Stimulated activated CD4-positive, alpha-beta T cell treated with anti-CD3 and anti-CD28 coated beads, Interleukin-15, amount 100 ng/mL, for 24 hours (primary cell): ENCODE results near the gene GABRB1.

Source experiments
- DNase-seq: peaks from one replicate; pipeline ENCODE4 v3.0.0-alpha.2; 2020

The GABRB1 gene

GRCh38 chr4:47031011-47031678, at the start of gene GABRB1:
Gene GABRB1, plus strand, starts transcription at chr4:47031567.
- DNase-seq = peak; percentile 25

- DNase-seq = no peak
Measured at GRCh38 chr4:46984781-46985180, 46.6 kb upstream of the GABRB1 start.

- no peak for DNase-seq
Measured at GRCh38 chr4:46986922-46987638, 44.3 kb upstream of the GABRB1 start.

GRCh38 chr4:46992338-46992737, 39.0 kb upstream of the GABRB1 start:
- DNase-seq = no peak

- DNase-seq = peak; percentile 12
Measured at GRCh38 chr4:46993075-46994006, 38.0 kb upstream of the GABRB1 start, which contains the start of gene GABRA4. Gene GABRA4, minus strand, starts transcription at chr4:46993581. Its CDS starts 157 bp downstream, at chr4:46993424.

GRCh38 chr4:46994007-46994405, 37.4 kb upstream of the GABRB1 start:
- no peak for DNase-seq

- DNase-seq = no peak
Measured at GRCh38 chr4:46999566-46999965, 31.8 kb upstream of the GABRB1 start.

GRCh38 chr4:47000406-47000805, 31.0 kb upstream of the GABRB1 start:
- DNase-seq = no peak

GRCh38 chr4:47002580-47002979, 28.8 kb upstream of the GABRB1 start:
- DNase-seq = no peak

GRCh38 chr4:47010347-47010911, 20.9 kb upstream of the GABRB1 start:
- DNase-seq = no peak

GRCh38 chr4:47010912-47011446, 20.4 kb upstream of the GABRB1 start:
- no peak for DNase-seq

- DNase-seq = no peak
Measured at GRCh38 chr4:47012676-47013075, 18.7 kb upstream of the GABRB1 start.

GRCh38 chr4:47013373-47013772, 18.0 kb upstream of the GABRB1 start:
- no peak for DNase-seq

- DNase-seq = no peak
Measured at GRCh38 chr4:47017081-47017480, 14.3 kb upstream of the GABRB1 start.

GRCh38 chr4:47017494-47017893, 13.9 kb upstream of the GABRB1 start:
- no peak for DNase-seq

- peak; percentile 8 for DNase-seq
Measured at GRCh38 chr4:47031751-47032404, 511 bp downstream of the GABRB1 start.

GRCh38 chr4:47032405-47033106, 1.2 kb downstream of the GABRB1 start:
- DNase-seq = peak; percentile 64

GRCh38 chr4:47038263-47038662, 6.9 kb downstream of the GABRB1 start:
- DNase-seq = no peak

GRCh38 chr4:47040828-47041227, 9.5 kb downstream of the GABRB1 start:
- no peak for DNase-seq

GRCh38 chr4:47043821-47044220, 12.5 kb downstream of the GABRB1 start:
- no peak for DNase-seq

GRCh38 chr4:47045261-47045660, 13.9 kb downstream of the GABRB1 start:
- no peak for DNase-seq

- DNase-seq = no peak
Measured at GRCh38 chr4:47049347-47049746, 18.0 kb downstream of the GABRB1 start.
